ENCODE measurements around the gene PDIK1L.
A peak's percentile ranks its signal among the peaks of the same experiment; 100 is the strongest.
"Not testable (repeated sequence)": the region's sequence is repeated elsewhere in the genome, so short reads cannot be mapped to it uniquely, and the experiment has no call there.

Gene PDIK1L

GRCh38 chr1:26090893-26091292, 20.7 kb upstream of the PDIK1L start:
- no peak for DNase-seq (ENCODE audit: low read depth)

- DNase-seq (ENCODE audit: low read depth) = no peak
Measured at GRCh38 chr1:26092422-26092821, 19.2 kb upstream of the PDIK1L start.

GRCh38 chr1:26093569-26093968, 18.1 kb upstream of the PDIK1L start:
- not testable (repeated sequence) for DNase-seq (ENCODE audit: low read depth)

- no peak for DNase-seq (ENCODE audit: low read depth)
Measured at GRCh38 chr1:26094076-26094669, 17.5 kb upstream of the PDIK1L start.

- DNase-seq (ENCODE audit: low read depth) = no peak
Measured at GRCh38 chr1:26094677-26095383, 16.8 kb upstream of the PDIK1L start.

- no peak for DNase-seq (ENCODE audit: low read depth)
Measured at GRCh38 chr1:26096471-26096870, 15.2 kb upstream of the PDIK1L start.

- DNase-seq (ENCODE audit: low read depth) = no peak
Measured at GRCh38 chr1:26097696-26098095, 13.9 kb upstream of the PDIK1L start.

- DNase-seq (ENCODE audit: low read depth) = no peak
Measured at GRCh38 chr1:26098602-26099001, 13.0 kb upstream of the PDIK1L start.

GRCh38 chr1:26099780-26100179, 11.8 kb upstream of the PDIK1L start:
- no peak for DNase-seq (ENCODE audit: low read depth)

- not testable (repeated sequence) for DNase-seq (ENCODE audit: low read depth)
Measured at GRCh38 chr1:26100204-26100603, 11.4 kb upstream of the PDIK1L start.

- no peak for DNase-seq (ENCODE audit: low read depth)
Measured at GRCh38 chr1:26102119-26102518, 9.5 kb upstream of the PDIK1L start.

- no peak for DNase-seq (ENCODE audit: low read depth)
Measured at GRCh38 chr1:26102526-26102925, 9.1 kb upstream of the PDIK1L start.

- not testable (repeated sequence) for DNase-seq (ENCODE audit: low read depth)
Measured at GRCh38 chr1:26105226-26105548, 6.4 kb upstream of the PDIK1L start.

GRCh38 chr1:26109229-26110164, 2.1 kb upstream of the PDIK1L start:
- no peak for DNase-seq (ENCODE audit: low read depth)

- DNase-seq (ENCODE audit: low read depth) = peak; percentile 61
Measured at GRCh38 chr1:26110731-26111529, 694 bp upstream of the PDIK1L start.

GRCh38 chr1:26112407-26112775, 767 bp downstream of the PDIK1L start:
- no peak for DNase-seq (ENCODE audit: low read depth)

- no peak for DNase-seq (ENCODE audit: low read depth)
Measured at GRCh38 chr1:26114165-26114927, 2.7 kb downstream of the PDIK1L start.

GRCh38 chr1:26119892-26120608, 8.4 kb downstream of the PDIK1L start:
- DNase-seq (ENCODE audit: low read depth) = no peak

GRCh38 chr1:26121854-26122773, 10.5 kb downstream of the PDIK1L start:
- no peak for DNase-seq (ENCODE audit: low read depth)
